ENCODE results near the gene MMP17.

- TF ChIP-seq, protein P1, sequence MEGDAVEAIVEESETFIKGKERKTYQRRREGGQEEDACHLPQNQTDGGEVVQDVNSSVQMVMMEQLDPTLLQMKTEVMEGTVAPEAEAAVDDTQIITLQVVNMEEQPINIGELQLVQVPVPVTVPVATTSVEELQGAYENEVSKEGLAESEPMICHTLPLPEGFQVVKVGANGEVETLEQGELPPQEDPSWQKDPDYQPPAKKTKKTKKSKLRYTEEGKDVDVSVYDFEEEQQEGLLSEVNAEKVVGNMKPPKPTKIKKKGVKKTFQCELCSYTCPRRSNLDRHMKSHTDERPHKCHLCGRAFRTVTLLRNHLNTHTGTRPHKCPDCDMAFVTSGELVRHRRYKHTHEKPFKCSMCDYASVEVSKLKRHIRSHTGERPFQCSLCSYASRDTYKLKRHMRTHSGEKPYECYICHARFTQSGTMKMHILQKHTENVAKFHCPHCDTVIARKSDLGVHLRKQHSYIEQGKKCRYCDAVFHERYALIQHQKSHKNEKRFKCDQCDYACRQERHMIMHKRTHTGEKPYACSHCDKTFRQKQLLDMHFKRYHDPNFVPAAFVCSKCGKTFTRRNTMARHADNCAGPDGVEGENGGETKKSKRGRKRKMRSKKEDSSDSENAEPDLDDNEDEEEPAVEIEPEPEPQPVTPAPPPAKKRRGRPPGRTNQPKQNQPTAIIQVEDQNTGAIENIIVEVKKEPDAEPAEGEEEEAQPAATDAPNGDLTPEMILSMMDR (IDR thresholded peaks at IDR 0.05; ENCODE audit: insufficient read depth, low read length) = no peak
- no peak for TF ChIP-seq POLR2AphosphoS5 (IDR thresholded peaks at IDR 0.05; ENCODE audit: low read depth)
- TF ChIP-seq, protein P2, sequence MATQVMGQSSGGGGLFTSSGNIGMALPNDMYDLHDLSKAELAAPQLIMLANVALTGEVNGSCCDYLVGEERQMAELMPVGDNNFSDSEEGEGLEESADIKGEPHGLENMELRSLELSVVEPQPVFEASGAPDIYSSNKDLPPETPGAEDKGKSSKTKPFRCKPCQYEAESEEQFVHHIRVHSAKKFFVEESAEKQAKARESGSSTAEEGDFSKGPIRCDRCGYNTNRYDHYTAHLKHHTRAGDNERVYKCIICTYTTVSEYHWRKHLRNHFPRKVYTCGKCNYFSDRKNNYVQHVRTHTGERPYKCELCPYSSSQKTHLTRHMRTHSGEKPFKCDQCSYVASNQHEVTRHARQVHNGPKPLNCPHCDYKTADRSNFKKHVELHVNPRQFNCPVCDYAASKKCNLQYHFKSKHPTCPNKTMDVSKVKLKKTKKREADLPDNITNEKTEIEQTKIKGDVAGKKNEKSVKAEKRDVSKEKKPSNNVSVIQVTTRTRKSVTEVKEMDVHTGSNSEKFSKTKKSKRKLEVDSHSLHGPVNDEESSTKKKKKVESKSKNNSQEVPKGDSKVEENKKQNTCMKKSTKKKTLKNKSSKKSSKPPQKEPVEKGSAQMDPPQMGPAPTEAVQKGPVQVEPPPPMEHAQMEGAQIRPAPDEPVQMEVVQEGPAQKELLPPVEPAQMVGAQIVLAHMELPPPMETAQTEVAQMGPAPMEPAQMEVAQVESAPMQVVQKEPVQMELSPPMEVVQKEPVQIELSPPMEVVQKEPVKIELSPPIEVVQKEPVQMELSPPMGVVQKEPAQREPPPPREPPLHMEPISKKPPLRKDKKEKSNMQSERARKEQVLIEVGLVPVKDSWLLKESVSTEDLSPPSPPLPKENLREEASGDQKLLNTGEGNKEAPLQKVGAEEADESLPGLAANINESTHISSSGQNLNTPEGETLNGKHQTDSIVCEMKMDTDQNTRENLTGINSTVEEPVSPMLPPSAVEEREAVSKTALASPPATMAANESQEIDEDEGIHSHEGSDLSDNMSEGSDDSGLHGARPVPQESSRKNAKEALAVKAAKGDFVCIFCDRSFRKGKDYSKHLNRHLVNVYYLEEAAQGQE (IDR thresholded peaks at IDR 0.05; ENCODE audit: insufficient replicate concordance, low read depth) = no peak
Observed at GRCh38 chr12:131785763-131786330, 42.3 kb upstream of the MMP17 start.

Data from HL-60 (cell line).